Measurements from ENCODE around the gene C2CD5. TPM values are rescaled to one million over a fixed set of nuclear protein-coding genes. Genes with fewer than 3 reads are reported as not detected.

C2CD5 gene
- total and polyA plus RNA-seq, 2 of the 13 experiments (the other 11 are each of a cell fraction or from before 2014, with no cell fraction given) = 12.6 to 14.6 TPM

DNA sequence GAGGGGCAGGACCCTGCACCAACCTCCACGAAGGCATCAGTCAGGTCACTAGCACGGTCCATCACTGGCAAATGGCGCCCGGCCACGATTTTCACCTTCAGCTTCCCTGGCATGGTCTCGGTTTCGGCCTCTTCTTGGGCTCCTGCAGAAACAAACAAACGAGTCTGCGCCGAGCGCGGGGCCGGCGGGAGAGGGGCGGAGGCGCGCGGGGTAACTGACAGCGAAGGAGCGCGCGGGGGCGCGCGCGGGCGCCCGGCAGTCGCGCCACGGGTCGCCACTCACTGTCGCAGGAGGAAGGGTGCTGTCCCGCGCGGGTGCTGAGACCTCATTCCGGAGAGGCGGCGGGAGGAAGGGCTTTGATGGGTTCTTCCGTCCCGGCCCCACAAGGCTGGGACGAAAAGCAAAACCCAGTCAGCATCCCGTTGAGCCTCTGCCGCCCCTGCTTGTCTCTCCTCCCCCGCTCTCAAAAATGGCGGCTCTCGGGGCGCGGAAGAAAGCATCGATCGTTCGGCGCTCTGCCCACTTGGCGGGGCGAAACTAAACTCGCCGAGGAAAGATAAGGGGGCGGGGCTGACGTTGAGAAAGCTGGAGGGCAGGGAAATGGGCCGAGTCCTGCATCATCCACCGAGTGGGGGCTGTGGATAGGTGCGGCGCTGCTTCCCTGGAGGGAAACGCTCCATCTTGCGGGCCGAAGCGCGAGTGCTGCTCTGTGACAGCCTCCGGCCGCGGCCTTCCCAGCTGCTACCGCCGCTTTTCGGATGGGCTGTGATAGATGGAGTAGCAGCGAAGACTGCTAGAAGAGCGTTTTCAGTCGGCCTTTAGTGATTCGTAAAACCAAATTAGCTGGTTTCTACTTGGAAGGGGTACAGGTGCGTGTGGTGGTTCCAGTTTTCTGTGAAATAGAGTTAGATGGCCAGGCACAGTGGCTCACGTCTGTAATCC is at the start of gene C2CD5 (continued):
- TF ChIP-seq XBP1 (CRISPR knock-in tag; IDR thresholded peaks at IDR 0.05) (no peak; the same call in 1 of the 2 replicates), ZNF337 (CRISPR knock-in tag; IDR thresholded peaks at IDR 0.05; ENCODE audit: borderline replicate concordance, low read depth) (0 out of 2 replicates have a peak, but pooled peaks have one; percentile 28), ZNF782 (CRISPR knock-in tag; IDR thresholded peaks at IDR 0.05; ENCODE audit: borderline replicate concordance) (no peak), ZNF850 (CRISPR knock-in tag; conservative IDR thresholded peaks at IDR 0.05) (peak; percentile 83; the same call in 1 of the 2 replicates), POLR2AphosphoS5 (IDR thresholded peaks at IDR 0.05; ENCODE audit: low read depth, low read length) (peak; percentile 66), ZC3H4 (CRISPR knock-in tag; IDR thresholded peaks at IDR 0.05; ENCODE audit: borderline replicate concordance) (no peak), RFX5 (IDR thresholded peaks at IDR 0.05; ENCODE audit: low read depth, low read length) (no peak; the same call in 1 of the 2 replicates), RFXAP (CRISPR knock-in tag; IDR thresholded peaks at IDR 0.05; ENCODE audit: borderline replicate concordance) (peak; percentile 81; the same call in 1 of the 2 replicates), SPEN (CRISPR knock-in tag; IDR thresholded peaks at IDR 0.05; ENCODE audit: low read depth) (peak; percentile 90), ELF4 (CRISPR knock-in tag; IDR thresholded peaks at IDR 0.05; ENCODE audit: borderline replicate concordance) (peak; percentile 64), ZFYVE20 (CRISPR knock-in tag; IDR thresholded peaks at IDR 0.05; ENCODE audit: borderline replicate concordance, low read depth) (no peak), ARNT (IDR thresholded peaks at IDR 0.05) (no peak), ZMYM3 (CRISPR knock-in tag; IDR thresholded peaks at IDR 0.05) (peak; percentile 84), ZNF230 (CRISPR knock-in tag; IDR thresholded peaks at IDR 0.05) (peak; percentile 42; the same call in 1 of the 2 replicates), NR2F2 (IDR thresholded peaks at IDR 0.05; ENCODE audit: borderline replicate concordance, low read depth) (no peak), ZNF317 (CRISPR knock-in tag; IDR thresholded peaks at IDR 0.05) (peak; percentile 47), TOPORS (CRISPR knock-in tag; IDR thresholded peaks at IDR 0.05) (no peak), GTF3A (CRISPR knock-in tag; conservative IDR thresholded peaks at IDR 0.05) (no peak; the same call in 1 of the 2 replicates), ZNF484 (CRISPR knock-in tag; IDR thresholded peaks at IDR 0.05; ENCODE audit: borderline replicate concordance, low read depth) (no peak)
- TF ChIP-seq, protein P1, sequence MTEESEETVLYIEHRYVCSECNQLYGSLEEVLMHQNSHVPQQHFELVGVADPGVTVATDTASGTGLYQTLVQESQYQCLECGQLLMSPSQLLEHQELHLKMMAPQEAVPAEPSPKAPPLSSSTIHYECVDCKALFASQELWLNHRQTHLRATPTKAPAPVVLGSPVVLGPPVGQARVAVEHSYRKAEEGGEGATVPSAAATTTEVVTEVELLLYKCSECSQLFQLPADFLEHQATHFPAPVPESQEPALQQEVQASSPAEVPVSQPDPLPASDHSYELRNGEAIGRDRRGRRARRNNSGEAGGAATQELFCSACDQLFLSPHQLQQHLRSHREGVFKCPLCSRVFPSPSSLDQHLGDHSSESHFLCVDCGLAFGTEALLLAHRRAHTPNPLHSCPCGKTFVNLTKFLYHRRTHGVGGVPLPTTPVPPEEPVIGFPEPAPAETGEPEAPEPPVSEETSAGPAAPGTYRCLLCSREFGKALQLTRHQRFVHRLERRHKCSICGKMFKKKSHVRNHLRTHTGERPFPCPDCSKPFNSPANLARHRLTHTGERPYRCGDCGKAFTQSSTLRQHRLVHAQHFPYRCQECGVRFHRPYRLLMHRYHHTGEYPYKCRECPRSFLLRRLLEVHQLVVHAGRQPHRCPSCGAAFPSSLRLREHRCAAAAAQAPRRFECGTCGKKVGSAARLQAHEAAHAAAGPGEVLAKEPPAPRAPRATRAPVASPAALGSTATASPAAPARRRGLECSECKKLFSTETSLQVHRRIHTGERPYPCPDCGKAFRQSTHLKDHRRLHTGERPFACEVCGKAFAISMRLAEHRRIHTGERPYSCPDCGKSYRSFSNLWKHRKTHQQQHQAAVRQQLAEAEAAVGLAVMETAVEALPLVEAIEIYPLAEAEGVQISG (CRISPR knock-in tag; IDR thresholded peaks at IDR 0.05) = peak; percentile 90
- TF ChIP-seq, protein P2, sequence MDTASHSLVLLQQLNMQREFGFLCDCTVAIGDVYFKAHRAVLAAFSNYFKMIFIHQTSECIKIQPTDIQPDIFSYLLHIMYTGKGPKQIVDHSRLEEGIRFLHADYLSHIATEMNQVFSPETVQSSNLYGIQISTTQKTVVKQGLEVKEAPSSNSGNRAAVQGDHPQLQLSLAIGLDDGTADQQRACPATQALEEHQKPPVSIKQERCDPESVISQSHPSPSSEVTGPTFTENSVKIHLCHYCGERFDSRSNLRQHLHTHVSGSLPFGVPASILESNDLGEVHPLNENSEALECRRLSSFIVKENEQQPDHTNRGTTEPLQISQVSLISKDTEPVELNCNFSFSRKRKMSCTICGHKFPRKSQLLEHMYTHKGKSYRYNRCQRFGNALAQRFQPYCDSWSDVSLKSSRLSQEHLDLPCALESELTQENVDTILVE (CRISPR knock-in tag; IDR thresholded peaks at IDR 0.05) = peak; percentile 63
- TF ChIP-seq, protein P3, sequence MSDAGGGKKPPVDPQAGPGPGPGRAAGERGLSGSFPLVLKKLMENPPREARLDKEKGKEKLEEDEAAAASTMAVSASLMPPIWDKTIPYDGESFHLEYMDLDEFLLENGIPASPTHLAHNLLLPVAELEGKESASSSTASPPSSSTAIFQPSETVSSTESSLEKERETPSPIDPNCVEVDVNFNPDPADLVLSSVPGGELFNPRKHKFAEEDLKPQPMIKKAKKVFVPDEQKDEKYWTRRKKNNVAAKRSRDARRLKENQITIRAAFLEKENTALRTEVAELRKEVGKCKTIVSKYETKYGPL (CRISPR knock-in tag; IDR thresholded peaks at IDR 0.05) = no peak
- TF ChIP-seq, protein P4, sequence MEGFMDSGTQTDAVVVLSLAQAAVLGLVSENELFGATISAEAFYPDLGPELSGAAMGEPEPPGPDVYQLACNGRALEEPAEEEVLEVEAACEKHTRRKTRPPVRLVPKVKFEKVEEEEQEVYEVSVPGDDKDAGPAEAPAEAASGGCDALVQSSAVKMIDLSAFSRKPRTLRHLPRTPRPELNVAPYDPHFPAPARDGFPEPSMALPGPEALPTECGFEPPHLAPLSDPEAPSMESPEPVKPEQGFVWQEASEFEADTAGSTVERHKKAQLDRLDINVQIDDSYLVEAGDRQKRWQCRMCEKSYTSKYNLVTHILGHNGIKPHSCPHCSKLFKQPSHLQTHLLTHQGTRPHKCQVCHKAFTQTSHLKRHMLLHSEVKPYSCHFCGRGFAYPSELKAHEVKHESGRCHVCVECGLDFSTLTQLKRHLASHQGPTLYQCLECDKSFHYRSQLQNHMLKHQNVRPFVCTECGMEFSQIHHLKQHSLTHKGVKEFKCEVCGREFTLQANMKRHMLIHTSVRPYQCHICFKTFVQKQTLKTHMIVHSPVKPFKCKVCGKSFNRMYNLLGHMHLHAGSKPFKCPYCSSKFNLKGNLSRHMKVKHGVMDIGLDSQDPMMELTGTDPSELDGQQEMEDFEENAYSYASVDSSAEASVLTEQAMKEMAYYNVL (CRISPR knock-in tag; IDR thresholded peaks at IDR 0.05; ENCODE audit: borderline replicate concordance) = peak; percentile 91
